Hindlimb muscle (tissue), 1 donor: ENCODE measurements around the gene ABCG8. TPM values are rescaled to one million over a fixed set of nuclear protein-coding genes. Genes with fewer than 3 reads are reported as not detected.
"Not testable (repeated sequence)": the region's sequence is repeated elsewhere in the genome, so short reads cannot be mapped to it uniquely, and the experiment has no call there.

Experiments used
- DNase-seq: peaks from one replicate; pipeline ENCODE4 v3.0.0-alpha.2; 2013
- polyA plus RNA-seq: library from polyadenylated mRNA; unstranded; fragments of 120-200 nt; gene quantifications from one replicate; pipeline ENCODE4 v1.2.1, GENCODE V29; 2013; ENCODE audit not compliant: insufficient read length

Gene ABCG8
- polyA plus RNA-seq, 1 donor: 0.10 TPM

DNA sequence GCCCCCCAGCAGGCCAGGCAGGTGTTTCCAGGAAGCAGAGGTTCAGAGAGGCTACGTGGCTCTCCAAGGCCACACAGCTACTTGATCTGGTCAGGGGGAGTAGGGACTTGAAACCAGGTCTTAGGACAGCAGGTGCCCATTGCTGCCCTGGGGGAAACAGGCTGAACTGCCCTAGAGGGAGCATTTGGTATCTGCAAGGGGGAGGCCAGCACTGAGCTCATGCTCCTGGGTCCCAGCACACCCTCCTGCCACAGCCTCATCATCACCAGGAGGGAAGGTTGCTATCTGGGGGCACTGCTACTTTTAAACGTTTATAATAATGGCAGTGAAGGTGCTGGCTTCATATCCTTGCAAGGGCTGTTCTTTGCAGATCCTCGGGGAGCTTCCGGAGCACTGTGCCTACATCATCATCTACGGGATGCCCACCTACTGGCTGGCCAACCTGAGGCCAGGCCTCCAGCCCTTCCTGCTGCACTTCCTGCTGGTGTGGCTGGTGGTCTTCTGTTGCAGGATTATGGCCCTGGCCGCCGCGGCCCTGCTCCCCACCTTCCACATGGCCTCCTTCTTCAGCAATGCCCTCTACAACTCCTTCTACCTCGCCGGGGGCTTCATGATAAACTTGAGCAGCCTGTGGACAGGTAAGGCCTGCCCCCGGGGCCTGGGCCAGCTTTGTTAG lies 36.1 kb downstream of the ABCG8 start:
- no peak for DNase-seq

DNA sequence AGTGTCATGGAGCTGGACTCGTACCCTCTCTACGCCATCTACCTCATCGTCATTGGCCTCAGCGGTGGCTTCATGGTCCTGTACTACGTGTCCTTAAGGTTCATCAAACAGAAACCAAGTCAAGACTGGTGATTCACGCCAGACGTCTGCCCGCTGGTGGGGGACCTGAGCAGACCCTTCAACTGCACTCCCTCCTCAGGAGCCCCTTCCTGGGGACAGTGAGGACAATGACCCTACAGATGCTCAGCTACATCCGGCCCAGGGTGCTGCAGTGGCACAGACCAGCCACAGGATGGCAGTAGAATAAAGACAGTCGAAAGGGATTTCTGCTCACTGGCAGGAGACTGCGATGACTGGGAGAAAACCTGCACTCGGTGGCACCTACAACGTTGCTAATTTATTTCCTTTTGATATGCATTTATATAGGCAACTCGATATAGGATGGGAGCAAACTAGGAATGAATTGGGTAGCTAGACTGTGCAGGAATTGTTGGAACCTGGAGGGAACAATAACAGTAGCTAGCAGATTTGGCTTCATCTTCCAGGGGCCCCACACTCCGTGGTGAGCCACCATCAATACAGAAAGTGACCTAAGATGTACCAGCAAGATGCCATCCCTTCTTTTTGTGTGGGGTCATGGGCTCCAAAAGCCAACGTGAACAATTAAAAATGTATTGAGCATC lies 39.2 kb downstream of the ABCG8 start:
- DNase-seq: peak; percentile 12

DNA sequence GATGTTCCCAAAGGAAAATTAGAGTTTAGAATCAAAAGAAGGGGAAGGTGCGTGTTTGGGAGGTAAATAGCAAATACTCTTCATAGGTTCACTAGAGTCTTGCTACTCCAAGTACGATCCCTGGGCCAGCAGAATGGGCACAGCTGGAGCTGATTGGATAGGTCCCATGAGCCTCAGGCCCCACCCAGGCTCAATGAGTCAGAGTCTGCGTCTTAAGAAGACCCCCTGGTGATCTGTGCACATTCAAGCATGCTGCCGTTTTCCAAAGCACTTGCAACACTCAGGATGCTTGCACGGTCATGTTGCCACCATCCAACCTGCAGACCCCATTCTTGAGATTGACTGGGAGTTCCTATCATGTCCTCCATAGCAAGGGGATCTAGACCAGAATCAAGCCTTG lies 40.5 kb downstream of the ABCG8 start:
- DNase-seq: no peak

DNA sequence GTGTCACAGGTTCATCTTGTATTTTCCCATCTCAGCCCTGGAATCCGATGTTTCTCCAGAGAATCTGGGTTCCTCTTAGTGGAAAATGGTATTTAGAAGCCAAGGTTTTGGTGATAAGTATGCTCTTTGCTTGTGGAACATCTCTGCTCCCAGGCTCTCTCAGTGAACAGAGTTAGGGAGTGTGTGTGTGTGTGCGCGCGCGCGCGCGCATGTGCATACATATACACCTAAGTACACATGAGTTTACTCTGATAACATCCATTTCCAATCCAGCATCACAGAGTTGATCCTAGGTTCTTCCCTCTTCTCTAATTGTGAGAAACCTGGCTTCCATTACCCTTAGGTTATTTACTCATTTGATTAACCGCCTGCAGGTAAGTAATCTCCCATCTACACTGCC lies 41.7 kb downstream of the ABCG8 start:
- DNase-seq: no peak

DNA sequence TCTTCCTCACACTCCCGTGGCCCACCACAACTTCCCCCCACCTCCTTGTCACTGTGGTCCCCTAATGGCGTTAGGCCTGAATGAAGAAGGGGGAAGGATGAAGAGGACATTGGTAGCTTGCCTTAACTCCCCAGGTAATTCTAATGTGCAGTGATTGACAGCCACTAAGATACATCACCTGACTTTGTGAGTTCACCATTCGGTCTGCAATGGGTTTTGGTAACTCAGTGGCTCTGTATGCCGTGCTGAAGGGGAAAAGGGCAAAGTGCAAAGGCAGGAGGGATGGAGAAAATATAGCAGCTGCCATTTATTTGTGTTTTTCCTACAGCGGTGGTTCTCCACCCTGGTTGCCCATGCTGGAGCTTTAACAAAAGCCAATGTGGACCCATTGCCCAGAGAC lies 42.2 kb downstream of the ABCG8 start:
- no peak for DNase-seq

DNA sequence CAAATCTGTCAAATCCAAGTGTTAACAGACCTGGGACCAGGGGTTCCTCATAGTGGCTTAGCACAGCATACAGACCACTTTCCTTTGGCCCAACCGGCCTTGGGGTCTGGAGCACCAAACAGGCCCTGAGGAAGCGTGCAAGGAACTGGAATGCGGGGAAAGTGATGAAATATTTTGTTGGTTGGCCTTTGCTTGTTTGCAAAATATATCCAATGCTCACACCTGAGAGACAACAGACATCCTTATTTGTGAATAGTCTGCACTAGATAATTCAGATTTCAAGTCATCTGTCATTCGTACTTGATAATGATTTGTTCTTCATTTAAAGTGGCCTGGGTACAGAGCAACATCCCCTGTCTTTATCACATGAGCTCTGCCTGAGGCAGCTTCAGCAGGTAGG lies 43.5 kb downstream of the ABCG8 start:
- no peak for DNase-seq

DNA sequence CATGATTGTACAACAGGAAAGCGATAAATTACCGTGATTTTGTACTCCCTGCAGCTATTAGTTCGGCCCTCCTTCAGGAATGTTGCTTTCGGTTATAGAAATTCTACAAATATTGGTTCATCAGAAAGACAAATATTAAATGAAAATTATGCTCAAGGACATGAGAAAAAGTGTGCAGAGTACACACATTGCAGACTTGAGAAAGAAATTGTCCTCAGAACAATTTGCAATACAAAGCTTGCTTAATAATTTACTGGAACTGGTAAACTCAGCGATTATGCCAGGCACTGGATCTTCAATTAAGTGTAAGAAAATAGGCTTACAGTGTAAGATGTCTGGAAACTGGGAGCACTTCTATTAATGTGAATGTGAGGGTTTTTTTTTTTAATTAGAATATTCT lies 45.9 kb downstream of the ABCG8 start:
- DNase-seq: no peak

DNA sequence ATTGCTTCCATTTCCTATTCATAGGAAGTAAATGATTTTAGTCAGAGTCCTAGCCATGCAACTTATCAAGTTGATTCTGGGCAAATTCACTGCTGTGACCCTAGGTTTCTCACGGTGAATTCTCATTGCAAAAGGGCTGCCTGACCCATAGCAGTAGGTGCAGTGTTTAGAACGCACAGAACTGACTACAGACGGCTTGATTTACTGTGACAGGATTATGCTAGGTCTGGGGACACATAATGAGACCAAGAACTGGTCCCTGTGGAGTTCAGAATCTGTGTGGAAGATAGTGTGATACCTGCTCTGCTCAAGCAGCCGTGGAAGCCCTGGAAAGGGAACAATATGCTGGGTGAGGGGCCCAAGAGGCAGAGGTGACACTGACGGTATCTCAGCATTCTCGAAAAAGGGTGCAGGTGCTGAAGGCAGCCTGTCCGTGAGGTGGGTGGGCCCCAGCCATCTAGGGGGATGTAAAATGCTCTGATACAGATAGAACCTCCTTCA lies 46.4 kb downstream of the ABCG8 start:
- no peak for DNase-seq

DNA sequence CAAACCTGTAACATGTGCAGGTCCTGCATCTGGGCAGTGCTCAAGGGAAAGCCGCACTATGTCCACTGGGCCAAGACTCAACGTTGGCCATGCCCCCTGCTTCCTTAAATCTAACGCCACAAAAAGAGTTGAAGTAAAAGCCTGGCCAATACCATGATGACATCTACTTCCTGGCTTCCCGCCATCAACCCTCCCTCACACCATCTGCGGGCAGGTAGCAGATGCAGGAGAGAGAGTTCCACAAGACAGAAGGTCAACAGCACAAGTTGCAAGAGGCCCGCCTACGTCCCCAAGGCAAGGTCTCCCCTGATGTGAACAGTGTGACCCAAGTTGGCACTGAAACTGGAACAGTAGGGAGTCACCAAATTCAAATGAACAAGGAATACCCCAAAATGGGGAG lies 48.4 kb downstream of the ABCG8 start:
- no peak for DNase-seq

DNA sequence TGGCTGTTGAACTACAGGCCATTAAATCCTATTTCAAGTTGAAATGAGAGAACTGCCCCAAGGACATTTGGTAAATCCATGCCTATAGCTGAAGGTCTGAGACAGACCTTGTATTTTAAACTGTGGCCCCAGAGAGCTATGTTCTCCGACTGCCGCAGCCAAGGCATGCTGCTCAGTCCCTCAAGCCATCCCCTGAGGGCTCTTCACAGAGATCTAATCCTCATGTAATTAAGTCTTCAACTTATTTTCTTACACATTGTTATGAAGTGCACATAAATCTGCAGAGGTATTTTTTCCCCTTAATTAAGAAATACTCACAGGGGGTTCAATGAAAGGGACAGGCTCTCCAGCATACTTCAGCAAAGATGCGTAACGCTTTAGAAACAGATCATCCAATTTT lies 50.6 kb downstream of the ABCG8 start:
- no peak for DNase-seq

DNA sequence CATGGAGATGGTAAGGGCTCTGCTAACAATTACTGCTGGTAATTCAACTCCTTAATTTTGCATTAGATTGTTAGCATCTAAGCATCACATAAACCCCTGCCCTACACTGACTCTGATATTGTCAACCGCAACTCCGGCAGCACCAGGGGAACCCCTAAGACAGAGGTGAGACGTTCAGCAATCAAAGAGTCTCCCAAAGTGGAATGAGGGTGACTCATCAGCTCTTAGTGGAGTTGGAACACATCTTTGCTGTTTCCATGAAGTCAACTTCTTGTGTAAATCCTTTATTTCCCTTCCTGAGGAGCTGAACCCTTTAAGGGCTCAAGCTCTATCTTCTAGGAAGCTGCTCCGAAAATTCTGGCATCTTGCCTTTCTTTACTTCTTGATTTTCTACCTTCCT lies 52.1 kb downstream of the ABCG8 start:
- no peak for DNase-seq

DNA sequence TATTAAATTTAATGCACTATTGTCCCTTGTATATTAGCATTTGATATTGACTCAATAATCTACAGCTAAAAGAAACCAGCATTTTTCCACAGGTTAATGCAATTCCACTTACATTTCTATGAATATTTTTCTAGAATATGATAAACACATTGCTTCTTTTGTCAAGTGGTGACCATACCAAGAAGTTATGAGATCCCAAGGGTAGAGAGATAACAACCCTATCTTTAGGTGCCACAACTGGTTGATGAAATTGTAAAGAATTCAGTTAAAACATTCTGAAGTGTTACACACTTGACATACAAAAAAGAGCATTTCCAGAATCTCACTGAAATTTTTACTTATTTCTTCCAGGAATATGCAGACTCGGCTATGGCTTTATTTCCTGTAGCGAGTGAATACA lies 56.0 kb downstream of the ABCG8 start:
- DNase-seq: no peak

DNA sequence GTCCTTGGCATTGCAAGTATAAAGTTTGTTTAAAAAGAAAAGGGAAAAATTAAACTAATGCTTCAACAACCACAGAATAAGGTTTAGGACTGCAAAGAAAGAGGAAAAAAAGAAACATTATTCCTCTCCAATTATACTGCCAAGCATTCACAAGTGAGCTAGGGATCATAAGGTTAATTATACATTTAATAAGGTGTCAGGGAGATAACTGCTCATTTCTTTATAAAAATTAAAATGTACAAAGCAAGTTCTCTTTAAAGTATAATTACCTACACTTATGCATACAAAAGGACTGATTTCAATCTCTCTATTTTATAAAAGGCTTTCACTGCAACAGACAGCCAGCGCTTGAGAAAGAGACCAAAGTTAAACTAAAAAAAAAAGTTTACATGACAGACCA lies 58.1 kb downstream of the ABCG8 start:
- DNase-seq: no peak

DNA sequence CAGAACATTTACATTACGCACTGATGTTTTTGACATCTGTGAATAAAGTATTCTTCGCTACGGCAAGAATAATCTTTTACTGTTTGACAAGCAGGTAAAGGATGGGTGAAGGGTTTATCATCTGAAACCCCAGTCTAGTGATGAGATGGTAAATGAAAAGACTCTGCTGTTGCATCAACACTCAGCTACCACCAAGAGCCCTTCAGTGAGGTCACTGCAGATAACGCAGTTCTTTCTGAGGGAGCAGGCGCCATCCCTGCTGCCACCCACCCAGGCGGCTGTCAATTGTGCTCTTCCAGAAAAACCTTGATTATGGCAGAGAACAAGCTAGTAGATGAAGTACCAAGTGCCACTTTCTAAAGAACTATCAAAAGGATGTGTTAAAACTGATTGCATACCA lies 58.7 kb downstream of the ABCG8 start:
- no peak for DNase-seq

DNA sequence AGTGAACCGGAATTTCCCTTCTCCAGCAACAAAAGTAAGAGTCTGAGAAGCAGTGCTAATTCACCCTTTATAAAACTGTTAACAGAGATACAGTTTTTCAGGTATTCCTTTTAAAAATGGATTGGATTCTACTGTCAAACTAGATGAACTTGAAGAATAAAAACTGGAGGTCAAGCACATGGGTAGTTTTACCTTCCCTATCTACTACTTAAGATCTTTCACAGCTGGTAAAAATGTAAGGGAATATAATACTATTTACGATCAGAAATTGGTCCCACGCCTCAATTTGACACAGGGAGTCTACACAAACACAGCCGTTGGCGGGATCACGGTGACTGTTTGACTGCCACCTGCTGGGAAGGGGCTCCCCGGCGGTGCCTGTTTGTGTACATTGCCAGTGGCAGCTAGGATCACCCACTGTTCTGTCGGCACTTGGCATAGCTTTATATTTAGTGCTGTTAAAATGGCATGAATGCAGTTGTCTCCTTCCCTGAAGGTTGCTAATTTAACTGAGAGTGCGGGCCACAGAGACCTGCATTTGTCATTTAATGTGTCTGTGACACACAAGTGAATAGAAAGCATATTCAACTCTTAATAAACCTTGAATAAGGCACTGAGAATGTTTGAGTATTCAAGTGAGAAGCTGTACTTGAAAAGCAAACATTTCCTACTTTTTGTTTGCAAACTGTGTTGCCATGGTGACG lies 59.5 kb downstream of the ABCG8 start:
- DNase-seq: no peak

DNA sequence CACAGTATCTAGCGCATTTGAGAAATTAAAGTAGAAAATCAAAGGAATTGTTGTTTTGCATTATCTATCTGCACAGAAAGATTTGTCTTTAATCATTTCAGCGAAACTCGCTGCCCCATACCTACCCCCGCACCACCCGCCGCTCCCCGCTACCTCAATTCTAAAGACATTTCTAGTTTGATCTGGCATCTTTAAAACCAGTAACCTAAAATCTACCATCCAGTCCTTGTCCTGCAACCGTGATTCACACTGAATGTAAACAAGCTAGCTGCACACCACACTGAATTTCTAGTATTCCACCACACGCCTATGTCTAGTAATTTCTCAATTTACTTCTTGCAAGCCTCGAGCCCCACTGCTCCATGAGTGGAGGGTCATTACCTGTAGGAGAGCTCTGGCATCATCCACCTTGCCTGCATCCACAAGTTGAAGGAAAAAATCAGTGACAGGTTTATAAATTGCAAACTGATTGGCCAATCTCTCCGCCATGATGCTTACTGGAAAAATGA lies 60.1 kb downstream of the ABCG8 start:
- DNase-seq: no peak

DNA sequence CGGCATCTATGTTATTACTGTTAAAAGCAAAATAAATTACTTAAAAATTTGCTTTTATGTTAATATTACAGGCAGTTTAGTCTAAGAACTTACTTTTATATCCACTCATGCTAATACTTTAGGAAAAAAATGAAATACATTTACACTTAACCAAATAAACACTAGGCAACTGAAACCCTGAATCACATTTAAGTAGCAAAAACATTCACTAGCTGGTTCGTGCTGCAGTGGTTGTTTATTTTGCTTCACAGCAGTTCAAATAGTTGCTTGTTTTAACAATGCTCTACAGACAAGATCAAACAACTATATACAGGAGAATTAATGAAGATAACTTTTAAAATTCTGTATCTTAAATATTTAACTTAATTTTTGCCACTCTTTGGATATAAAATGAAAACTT lies 60.8 kb downstream of the ABCG8 start:
- no peak for DNase-seq

DNA sequence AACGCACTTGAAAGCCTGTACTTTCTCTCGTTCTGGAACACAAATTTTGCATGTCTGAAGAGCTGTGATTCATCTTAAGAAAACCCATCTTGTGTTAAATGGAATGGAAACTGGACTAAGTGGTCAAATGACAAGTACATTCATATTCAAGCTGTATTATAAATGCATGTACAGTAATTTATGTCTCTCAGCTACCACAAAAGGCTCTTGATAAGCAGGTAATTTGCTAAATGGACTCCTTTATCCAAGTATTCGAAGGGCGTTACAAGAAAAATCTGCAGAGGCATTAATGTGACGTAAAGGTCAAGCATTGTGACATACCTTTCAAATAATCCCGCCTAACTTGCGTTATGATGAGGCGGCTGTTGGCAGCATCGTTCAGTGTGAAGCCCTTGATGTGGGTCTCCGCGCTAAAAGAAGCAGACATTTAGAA lies 66.6 kb downstream of the ABCG8 start:
- no peak for DNase-seq

DNA sequence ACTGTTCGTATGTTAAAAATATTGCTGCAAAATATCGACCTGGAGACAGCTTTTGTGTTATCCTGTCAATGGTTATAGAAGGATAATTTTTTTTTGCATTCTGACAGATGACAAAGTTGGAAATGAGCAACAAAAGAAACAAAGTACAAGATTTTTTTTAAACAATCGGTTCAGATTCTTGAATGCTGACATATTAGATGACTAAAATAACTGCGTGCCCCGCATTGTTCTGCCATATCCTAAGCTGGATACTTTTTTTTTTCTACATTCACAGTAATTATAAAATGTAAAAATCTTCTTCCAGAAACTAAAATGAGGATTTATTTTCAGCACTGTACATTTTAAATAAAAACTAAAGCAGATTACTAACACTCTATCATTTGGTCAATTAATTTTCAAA lies 67.1 kb downstream of the ABCG8 start:
- no peak for DNase-seq

DNA sequence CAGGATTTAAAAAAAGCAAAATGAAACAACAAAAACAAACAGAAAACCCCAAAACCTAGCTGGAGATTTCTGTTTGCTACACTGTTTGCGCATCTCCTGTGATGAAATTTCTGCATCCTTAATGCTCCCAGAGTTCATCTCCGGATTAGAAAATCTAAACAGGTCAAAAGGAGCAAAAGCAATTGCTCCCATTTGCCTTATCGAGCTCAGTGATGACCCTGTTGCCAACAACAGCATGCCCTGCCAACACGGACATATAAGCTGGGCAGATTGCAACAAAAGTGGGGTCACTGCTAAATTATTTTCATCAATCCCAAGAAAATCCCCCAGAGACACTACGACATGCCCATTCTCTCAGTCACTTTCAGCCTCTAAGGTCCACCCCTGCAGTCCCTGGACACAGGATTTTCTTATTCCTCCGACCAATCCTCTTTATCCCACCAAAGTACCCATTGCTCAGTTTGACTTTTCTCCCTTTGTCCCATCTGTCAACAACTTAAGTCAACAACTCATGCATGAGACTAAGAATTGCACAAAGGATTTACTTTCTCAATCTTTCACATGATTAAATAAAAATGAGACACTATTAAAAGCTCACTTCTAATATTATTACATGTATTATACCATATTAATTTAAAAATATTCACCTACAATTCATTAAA lies 67.8 kb downstream of the ABCG8 start:
- DNase-seq: no peak

DNA sequence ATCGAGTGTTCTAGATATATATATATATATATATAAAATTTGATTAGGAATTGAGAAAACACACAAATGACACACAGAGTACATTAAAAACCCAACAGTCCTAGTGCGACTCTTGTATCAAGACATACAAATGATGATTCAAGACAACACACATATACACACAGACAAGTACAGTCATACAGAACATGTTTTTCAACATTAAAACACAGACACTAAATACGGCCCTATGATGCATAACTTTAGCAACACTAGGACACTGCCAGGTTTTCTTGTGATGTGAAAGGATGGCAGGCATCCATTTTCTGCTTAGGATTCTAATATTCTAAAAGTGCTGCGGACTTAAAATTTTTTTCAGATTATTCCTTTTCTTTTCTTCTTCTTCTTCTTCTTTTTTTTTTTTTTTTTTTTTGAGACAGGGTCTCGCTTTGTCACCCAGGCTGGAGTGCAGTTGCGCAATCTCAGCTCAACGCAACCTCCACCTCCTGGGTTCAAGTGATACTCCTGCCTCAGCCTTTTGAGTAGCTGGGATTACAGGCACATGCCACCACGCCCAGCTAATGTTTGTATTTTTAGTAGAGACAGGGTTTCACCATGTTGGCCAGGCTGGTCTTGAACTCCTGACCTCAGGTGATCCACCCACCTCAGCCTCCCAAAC lies 72.5 kb downstream of the ABCG8 start:
- DNase-seq: not testable (repeated sequence)

DNA sequence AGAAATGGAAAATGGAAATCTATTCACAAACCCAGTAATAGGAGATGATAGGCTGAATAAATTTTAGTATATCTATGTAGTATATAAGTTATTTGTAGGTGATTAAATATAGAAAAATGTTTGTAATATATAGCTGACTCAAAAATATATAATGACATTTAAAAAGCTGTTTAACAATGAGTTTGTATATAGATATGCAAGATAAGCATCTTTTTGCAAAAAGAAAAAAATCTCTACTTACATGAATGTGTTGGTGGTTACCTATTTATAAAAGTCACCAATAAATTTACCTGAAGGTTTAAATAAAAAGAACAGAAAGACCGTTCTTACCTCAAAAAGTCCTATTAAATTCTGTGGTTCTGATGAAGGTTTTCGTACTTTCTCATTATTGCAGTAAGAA lies 85.7 kb downstream of the ABCG8 start:
- DNase-seq: no peak

DNA sequence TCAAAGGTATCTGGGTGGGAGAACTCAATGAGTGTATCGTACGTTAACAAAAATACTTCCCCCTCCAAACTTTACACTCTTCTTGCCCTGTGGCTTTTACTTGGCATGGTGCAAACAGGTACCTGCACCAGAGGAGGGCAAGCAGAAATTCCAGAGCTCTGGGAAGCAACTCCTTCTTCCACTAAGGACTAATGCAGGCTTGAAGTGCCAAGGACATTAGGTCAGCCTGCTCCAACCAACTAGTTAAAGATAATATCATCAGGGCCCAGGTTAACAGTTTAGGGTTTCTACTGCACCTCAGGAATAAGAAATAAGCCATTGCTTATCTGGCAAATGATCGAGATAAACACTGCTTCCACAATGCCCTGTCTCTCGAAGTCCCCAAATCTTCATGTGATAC lies 86.7 kb downstream of the ABCG8 start:
- no peak for DNase-seq
